HG02870 (cell line): ENCODE data around the gene MOSPD3.
A peak's percentile ranks its signal among the peaks of the same experiment; 100 is the strongest.
"Not testable (repeated sequence)": the region's sequence is repeated elsewhere in the genome, so short reads cannot be mapped to it uniquely, and the experiment has no call there.

Experiments
- ATAC-seq: cut with Tn5 transposase; IDR thresholded peaks from one replicate; pipeline ENCODE4 v1.9.1; 2021; ENCODE audit warnings: mild to moderate bottlenecking, moderate library complexity; ENCODE audit not compliant: unreplicated experiment

The MOSPD3 gene

GRCh38 chr7:100611983-100612729, at the start of gene MOSPD3:
TSS of gene MOSPD3 (plus strand) at chr7:100612540. CDS start at chr7:100612792, 252 bp downstream.
- ATAC-seq, result peak; percentile 92

- ATAC-seq, result no peak
These were observed 49.2 kb upstream of the MOSPD3 start for GRCh38 chr7:100563100-100563564.

GRCh38 chr7:100563809-100564400, 48.4 kb upstream of the MOSPD3 start:
- ATAC-seq, result no peak

- not testable (repeated sequence) for ATAC-seq
These were observed 47.9 kb upstream of the MOSPD3 start for GRCh38 chr7:100564405-100564804.

- no peak for ATAC-seq
These were observed 47.2 kb upstream of the MOSPD3 start for GRCh38 chr7:100565133-100565571.

GRCh38 chr7:100566018-100566531, 46.3 kb upstream of the MOSPD3 start:
- no peak for ATAC-seq

- ATAC-seq, result no peak
These were observed 45.2 kb upstream of the MOSPD3 start for GRCh38 chr7:100567031-100567730.

GRCh38 chr7:100567751-100568175, 44.6 kb upstream of the MOSPD3 start:
- no peak for ATAC-seq

- no peak for ATAC-seq
These were observed 44.0 kb upstream of the MOSPD3 start for GRCh38 chr7:100568176-100568895.

- no peak for ATAC-seq
These were observed 43.2 kb upstream of the MOSPD3 start for GRCh38 chr7:100568896-100569844.

- no peak for ATAC-seq
These were observed 41.1 kb upstream of the MOSPD3 start for GRCh38 chr7:100570954-100571828.

GRCh38 chr7:100571829-100572116, 40.6 kb upstream of the MOSPD3 start:
- ATAC-seq, result no peak

- ATAC-seq, result no peak
These were observed 39.9 kb upstream of the MOSPD3 start for GRCh38 chr7:100572281-100572948.

GRCh38 chr7:100572949-100573675, 39.2 kb upstream of the MOSPD3 start:
- ATAC-seq, result no peak

GRCh38 chr7:100573691-100574361, 38.5 kb upstream of the MOSPD3 start, which contains the start of gene SAP25:
TSS of gene SAP25 (minus strand) at chr7:100573900. CDS start at chr7:100573742, 158 bp downstream.
- ATAC-seq, result no peak

- ATAC-seq, result no peak
These were observed 37.8 kb upstream of the MOSPD3 start for GRCh38 chr7:100574362-100575205.
